CD14-positive monocyte (primary cell): ENCODE data around the gene CUL1. TPM values are rescaled to one million over a fixed set of nuclear protein-coding genes. Genes with fewer than 3 reads are reported as not detected.
A peak's percentile ranks its signal among the peaks of the same experiment; 100 is the strongest.

Experiments used
- DNase-seq, 3 donors: peaks; one replicate each; pipeline ENCODE4 v3.0.0-alpha.2; 2011 to 2022
- H2AFZ ChIP-seq: 2 replicates; pipeline ENCODE4 v1.6.0; 2012; ENCODE audit warnings: mild to moderate bottlenecking, low read depth, low read length, inconsistent platforms; ENCODE audit not compliant: insufficient read depth, poor library complexity, severe bottlenecking
- H3K27ac ChIP-seq, 2 donors: 1 replicate in 1 of 2; 2 replicates in 1 of 2; pipeline ENCODE4 v1.5.1; 2012 to 2013; ENCODE audit warnings: low read length in 2 of 2, control low read depth in 1 of 2, inconsistent platforms in 1 of 2, low read depth in 1 of 2, mild to moderate bottlenecking in 1 of 2
- H3K27me3 ChIP-seq, 2 donors: one replicate each; pipeline versions ENCODE4 v1.6.0 to v1.6.1; 2011 to 2013; ENCODE audit warnings: low read length in 2 of 2; ENCODE audit not compliant: control insufficient read depth in 2 of 2, insufficient read depth in 2 of 2
- H3K36me3 ChIP-seq, 2 donors: replicated peaks in 1 of 2; 1 replicate in 1 of 2; 2 replicates in 1 of 2; pipeline versions ENCODE4 v1.5.1 to v1.6.1; 2012 to 2013; ENCODE audit warnings: low read length in 2 of 2, control low read depth in 1 of 2, inconsistent platforms in 1 of 2, mild to moderate bottlenecking in 1 of 2; ENCODE audit not compliant: insufficient read depth in 2 of 2, control insufficient read depth in 1 of 2
- H3K4me1 ChIP-seq, 2 donors: 1 replicate in 1 of 2; 2 replicates in 1 of 2; pipeline versions ENCODE4 v1.5.1 to v1.6.1; 2012 to 2013; ENCODE audit warnings: low read length in 2 of 2, control low read depth in 1 of 2, inconsistent platforms in 1 of 2, mild to moderate bottlenecking in 1 of 2, moderate library complexity in 1 of 2; ENCODE audit not compliant: insufficient read depth in 2 of 2, control insufficient read depth in 1 of 2
- H3K4me2 ChIP-seq: replicated peaks from 2 replicates; pipeline ENCODE3; 2012; ENCODE audit warnings: low read length, moderate library complexity, mild to moderate bottlenecking; ENCODE audit not compliant: poor library complexity, severe bottlenecking; ENCODE audit errors: extremely low read depth
- H3K4me3 ChIP-seq, 3 experiments: fragments of 200-600 bp in 1 of 3; sonication (generic) in 1 of 3; replicated peaks in 1 of 3; 1 replicate in 2 of 3; 2 replicates in 1 of 3; pipeline ENCODE4 v1.5.1; 2011 to 2013; ENCODE audit warnings: low read length in 3 of 3, mild to moderate bottlenecking in 3 of 3, control low read depth in 2 of 3, low read depth in 2 of 3, inconsistent platforms in 1 of 3, moderate library complexity in 1 of 3
- H3K79me2 ChIP-seq: 2 replicates; pipeline ENCODE4 v1.6.0; 2012; ENCODE audit warnings: mild to moderate bottlenecking, control low read depth, inconsistent platforms, low read length, moderate library complexity; ENCODE audit not compliant: insufficient read depth
- H3K9ac ChIP-seq: 2 replicates; pipeline ENCODE4 v1.6.0; 2017; ENCODE audit warnings: low read length, mild to moderate bottlenecking; ENCODE audit not compliant: insufficient read depth, poor library complexity, severe bottlenecking
- H3K9me3 ChIP-seq, 2 donors: replicated peaks in 1 of 2; 1 replicate in 1 of 2; 2 replicates in 1 of 2; pipeline versions ENCODE4 v1.5.1 to v1.6.1; 2012 to 2013; ENCODE audit warnings: low read length in 2 of 2, control low read depth in 1 of 2; ENCODE audit not compliant: control insufficient read depth in 1 of 2, insufficient read depth in 1 of 2
- H4K20me1 ChIP-seq: 2 replicates; pipeline ENCODE4 v1.6.0; 2012; ENCODE audit warnings: mild to moderate bottlenecking, low read length, control low read depth, moderate library complexity; ENCODE audit not compliant: insufficient read depth
- H3K27ac Mint-ChIP-seq, 7 donors: one replicate each; pipeline ENCODE4 v1.8.0; 2020; ENCODE audit warnings: mild to moderate bottlenecking in 7 of 7, mixed read lengths in 7 of 7, moderate library complexity in 6 of 7, inconsistent platforms in 2 of 7
- H3K27me3 Mint-ChIP-seq, 3 donors: one replicate each; pipeline ENCODE4 v1.8.0; 2021 to 2022; ENCODE audit warnings: low read depth in 3 of 3, mild to moderate bottlenecking in 3 of 3, mixed read lengths in 3 of 3, moderate library complexity in 3 of 3, inconsistent platforms in 1 of 3
- H3K36me3 Mint-ChIP-seq, 2 donors: one replicate each; pipeline ENCODE4 v1.8.0; 2020; ENCODE audit warnings: mixed read lengths in 2 of 2, inconsistent platforms in 1 of 2, mild to moderate bottlenecking in 1 of 2
- H3K4me1 Mint-ChIP-seq: one replicate; pipeline ENCODE4 v1.8.0; 2020; ENCODE audit warnings: mild to moderate bottlenecking, mixed read lengths
- H3K4me3 Mint-ChIP-seq, 2 donors: one replicate each; pipeline ENCODE4 v1.8.0; 2020; ENCODE audit warnings: mild to moderate bottlenecking in 2 of 2, mixed read lengths in 2 of 2, moderate library complexity in 1 of 2
- H3K9me3 Mint-ChIP-seq, 7 donors: one replicate each; pipeline ENCODE4 v1.8.0; 2020 to 2022; ENCODE audit warnings: mixed read lengths in 7 of 7, mild to moderate bottlenecking in 6 of 7, moderate library complexity in 6 of 7, inconsistent platforms in 2 of 7
- WGBS: methylation state at CpG from one replicate; pipeline ENCODE4 v1.1.5; 2013; ENCODE audit warnings: missing lambda C conversion rate; ENCODE audit not compliant: insufficient coverage; 5-methylcytosine and 5-hydroxymethylcytosine counted together
- intact Hi-C, 2 donors: fragments of 100-400 bp; cut with micrococcal nuclease; formaldehyde crosslinking; loops; one replicate each; pipeline versions ENCODE4 v1.15.0 to v1.15.1; 2023
- polyA plus RNA-seq, 3 donors: library from polyadenylated mRNA; depleted of rRNA in 1 of 3; unstranded in 2 of 3; stranded (reverse) in 1 of 3; fragments of 300-500 nt in 2 of 3; fragments of >200 nt in 1 of 3; fragmentation: Illumina TruSeq in 2 of 3; gene quantifications; 1 replicate in 2 of 3; 2 replicates in 1 of 3; pipeline ENCODE4 v1.2.3, GENCODE V29; 2012 to 2021
- TF ChIP-seq, protein P1 (sequence below): fragments of 200-600 bp; IDR thresholded peaks from one replicate; pipeline ENCODE4 v1.8.0; 2022; ENCODE audit warnings: antibody characterized with exemption, mild to moderate bottlenecking

Gene CUL1
- polyA plus RNA-seq, 3 donors = 22.8 to 32.6 (median 23.9) TPM

- 92% methylated on average over 5 of the region's 8 CpGs for WGBS
- Mint-ChIP-seq H3K9me3 (no peaks in the 10 kb centered on the region), H3K4me3 (no peak overlapping the region), H3K27me3 (no peaks in the 10 kb centered on the region), H3K27ac (peak overlapping the region in 3 of 7 donors; percentile 14 to 42 (median 28)), H3K4me1 (no peaks in the 10 kb centered on the region), H3K36me3 (peaks cover 69 to 84% of the 10 kb centered on the region in 2 donors)
- no peak overlapping the region for H3K27ac ChIP-seq
- DNase-seq = no peak
- H3K9me3 ChIP-seq = no peaks in the 10 kb centered on the region
- H3K4me3 ChIP-seq = no peak overlapping the region
- H3K36me3 ChIP-seq = peaks cover 82 to 95% of the 10 kb centered on the region in 2 donors
- H3K9ac ChIP-seq = no peak overlapping the region
- H2AFZ ChIP-seq = no peak overlapping the region
- intact Hi-C loops = no loop called here
- no peak overlapping the region for H3K4me2 ChIP-seq
- no peaks in the 10 kb centered on the region for H3K27me3 ChIP-seq
- no peaks in the 10 kb centered on the region for H3K4me1 ChIP-seq
- no peaks in the 10 kb centered on the region for H4K20me1 ChIP-seq
- peaks cover 8% of the 10 kb centered on the region for H3K79me2 ChIP-seq
- TF ChIP-seq, protein P1, sequence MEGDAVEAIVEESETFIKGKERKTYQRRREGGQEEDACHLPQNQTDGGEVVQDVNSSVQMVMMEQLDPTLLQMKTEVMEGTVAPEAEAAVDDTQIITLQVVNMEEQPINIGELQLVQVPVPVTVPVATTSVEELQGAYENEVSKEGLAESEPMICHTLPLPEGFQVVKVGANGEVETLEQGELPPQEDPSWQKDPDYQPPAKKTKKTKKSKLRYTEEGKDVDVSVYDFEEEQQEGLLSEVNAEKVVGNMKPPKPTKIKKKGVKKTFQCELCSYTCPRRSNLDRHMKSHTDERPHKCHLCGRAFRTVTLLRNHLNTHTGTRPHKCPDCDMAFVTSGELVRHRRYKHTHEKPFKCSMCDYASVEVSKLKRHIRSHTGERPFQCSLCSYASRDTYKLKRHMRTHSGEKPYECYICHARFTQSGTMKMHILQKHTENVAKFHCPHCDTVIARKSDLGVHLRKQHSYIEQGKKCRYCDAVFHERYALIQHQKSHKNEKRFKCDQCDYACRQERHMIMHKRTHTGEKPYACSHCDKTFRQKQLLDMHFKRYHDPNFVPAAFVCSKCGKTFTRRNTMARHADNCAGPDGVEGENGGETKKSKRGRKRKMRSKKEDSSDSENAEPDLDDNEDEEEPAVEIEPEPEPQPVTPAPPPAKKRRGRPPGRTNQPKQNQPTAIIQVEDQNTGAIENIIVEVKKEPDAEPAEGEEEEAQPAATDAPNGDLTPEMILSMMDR = no peak
These were observed 73.8 kb downstream of the CUL1 start for GRCh38 chr7:148772297-148773089.

- Histone ChIP-seq H3K79me2 (peaks cover 8% of the 10 kb centered on the region), H3K9me3 (no peaks in the 10 kb centered on the region), H2AFZ (no peak overlapping the region), H4K20me1 (no peaks in the 10 kb centered on the region), H3K36me3 (peaks cover 81 to 92% of the 10 kb centered on the region in 2 donors), H3K4me3 (no peak overlapping the region), H3K4me1 (no peaks in the 10 kb centered on the region), H3K27me3 (no peaks in the 10 kb centered on the region), H3K4me2 (no peak overlapping the region), H3K9ac (no peak overlapping the region), H3K27ac (peak overlapping the region in 1 of 2 donors; percentile 33)
- Mint-ChIP-seq H3K4me1 (no peaks in the 10 kb centered on the region), H3K27me3 (no peaks in the 10 kb centered on the region), H3K9me3 (no peaks in the 10 kb centered on the region), H3K4me3 (no peak overlapping the region), H3K27ac (peak overlapping the region in 3 of 7 donors; percentile 24 to 42 (median 38)), H3K36me3 (peaks cover 67 to 84% of the 10 kb centered on the region in 2 donors)
- DNase-seq = no peak
- WGBS = 12% methylated on average over 6 of the region's 10 CpGs
- TF ChIP-seq, protein P1 = no peak
- intact Hi-C loops = no loop called here
These were observed 74.6 kb downstream of the CUL1 start for GRCh38 chr7:148773334-148773733.
